Measurements from ENCODE around the gene TMEM207.

Gene TMEM207

GRCh38 chr3:190382082-190382481, 67.6 kb downstream of the TMEM207 start:
- no peak for DNase-seq

DNA sequence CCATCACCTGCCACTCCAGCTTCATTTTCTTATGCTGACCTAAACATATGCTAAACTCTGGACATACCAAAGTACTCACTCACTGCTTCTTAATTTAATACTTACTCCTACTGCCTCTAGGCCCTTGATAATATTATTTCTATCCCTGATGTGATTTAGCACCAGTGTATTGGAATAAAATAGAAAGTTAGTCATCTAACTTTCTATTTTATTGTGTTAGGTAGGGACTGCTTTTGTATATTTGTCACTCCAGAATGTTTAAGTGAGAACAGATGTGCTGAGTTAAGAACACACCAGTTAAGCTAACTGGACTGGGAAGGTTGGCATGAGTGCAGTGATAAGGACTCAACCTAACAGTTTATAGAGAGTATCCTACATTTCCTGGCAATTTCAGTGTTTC, 68.3 kb downstream of the TMEM207 start:
- DNase-seq: no peak

GRCh38 chr3:190380184-190380583, 69.5 kb downstream of the TMEM207 start:
- no peak for DNase-seq
